ENCODE measurements around the gene RMDN2. TPM values are rescaled to one million over a fixed set of nuclear protein-coding genes. Genes with fewer than 3 reads are reported as not detected.
"Not testable (repeated sequence)": the region's sequence is repeated elsewhere in the genome, so short reads cannot be mapped to it uniquely, and the experiment has no call there.

The RMDN2 gene
- total RNA-seq, 1 donor from 2014 or later: 4.1 TPM

GRCh38 chr2:37928377-37928776 is 3.3 kb downstream of the RMDN2 start:
- peak overlapping the region; percentile 56 for H3K4me3 Mint-ChIP-seq
- H3K4me1 Mint-ChIP-seq: no peaks in the 10 kb centered on the region

GRCh38 chr2:37930392-37930791 is 5.3 kb downstream of the RMDN2 start:
- not testable (repeated sequence) for DNase-seq (ENCODE audit: low read depth, low spot score); H3K27me3 Mint-ChIP-seq (ENCODE audit: low read depth); H3K27ac Mint-ChIP-seq (ENCODE audit: unreplicated experiment); H3K4me1 Mint-ChIP-seq; H3K9me3 Mint-ChIP-seq; H3K4me3 Mint-ChIP-seq
- peaks cover 14% of the 10 kb centered on the region for H3K36me3 Mint-ChIP-seq (ENCODE audit: low read depth)

More at GRCh38 chr2:37928377-37928776, 3.3 kb downstream of the RMDN2 start:
- peaks cover 4% of the 10 kb centered on the region for H3K36me3 Mint-ChIP-seq (ENCODE audit: low read depth)
- H3K9me3 Mint-ChIP-seq: no peaks in the 10 kb centered on the region
- DNase-seq (ENCODE audit: low read depth, low spot score): no peak
- no peak for TF ChIP-seq CTCF (conservative IDR thresholded peaks at IDR 0.05)
- no peak overlapping the region for H3K27ac Mint-ChIP-seq (ENCODE audit: unreplicated experiment)
- H3K27me3 Mint-ChIP-seq (ENCODE audit: low read depth): no peaks in the 10 kb centered on the region

- not testable (repeated sequence) for H3K27me3 Mint-ChIP-seq (ENCODE audit: low read depth); H3K4me1 Mint-ChIP-seq; H3K9me3 Mint-ChIP-seq; DNase-seq (ENCODE audit: low read depth, low spot score); H3K27ac Mint-ChIP-seq (ENCODE audit: unreplicated experiment); H3K4me3 Mint-ChIP-seq
- H3K36me3 Mint-ChIP-seq (ENCODE audit: low read depth): peaks cover 18% of the 10 kb centered on the region
Observed at GRCh38 chr2:37932873-37933272, 7.8 kb downstream of the RMDN2 start.

GRCh38 chr2:37934591-37935513 is 9.8 kb downstream of the RMDN2 start:
- H3K36me3 Mint-ChIP-seq (ENCODE audit: low read depth): peaks cover 33% of the 10 kb centered on the region
- H3K4me3 Mint-ChIP-seq: no peak overlapping the region
- DNase-seq (ENCODE audit: low read depth, low spot score): no peak
- H3K27ac Mint-ChIP-seq (ENCODE audit: unreplicated experiment): no peak overlapping the region
- TF ChIP-seq CTCF (conservative IDR thresholded peaks at IDR 0.05): no peak
- H3K9me3 Mint-ChIP-seq: peaks cover 11% of the 10 kb centered on the region
- H3K27me3 Mint-ChIP-seq (ENCODE audit: low read depth): no peaks in the 10 kb centered on the region
- H3K4me1 Mint-ChIP-seq: no peaks in the 10 kb centered on the region

- H3K27ac Mint-ChIP-seq (ENCODE audit: unreplicated experiment); H3K4me3 Mint-ChIP-seq; H3K27me3 Mint-ChIP-seq (ENCODE audit: low read depth); DNase-seq (ENCODE audit: low read depth, low spot score); H3K4me1 Mint-ChIP-seq: not testable (repeated sequence)
- peaks cover 36% of the 10 kb centered on the region for H3K36me3 Mint-ChIP-seq (ENCODE audit: low read depth)
- H3K9me3 Mint-ChIP-seq: peaks cover 11% of the 10 kb centered on the region
Observed at GRCh38 chr2:37937568-37937967, 12.5 kb downstream of the RMDN2 start.

GRCh38 chr2:37941267-37941666 is 16.2 kb downstream of the RMDN2 start:
- H3K27me3 Mint-ChIP-seq (ENCODE audit: low read depth); H3K4me3 Mint-ChIP-seq; H3K4me1 Mint-ChIP-seq; H3K27ac Mint-ChIP-seq (ENCODE audit: unreplicated experiment); H3K9me3 Mint-ChIP-seq; DNase-seq (ENCODE audit: low read depth, low spot score): not testable (repeated sequence)
- peaks cover 24% of the 10 kb centered on the region for H3K36me3 Mint-ChIP-seq (ENCODE audit: low read depth)

- H3K9me3 Mint-ChIP-seq: peaks cover 3% of the 10 kb centered on the region
- DNase-seq (ENCODE audit: low read depth, low spot score): no peak
- TF ChIP-seq CTCF (conservative IDR thresholded peaks at IDR 0.05): no peak
- H3K4me1 Mint-ChIP-seq: no peaks in the 10 kb centered on the region
- H3K4me3 Mint-ChIP-seq: no peak overlapping the region
- H3K36me3 Mint-ChIP-seq (ENCODE audit: low read depth): peaks cover 11% of the 10 kb centered on the region
- no peak overlapping the region for H3K27ac Mint-ChIP-seq (ENCODE audit: unreplicated experiment)
- no peaks in the 10 kb centered on the region for H3K27me3 Mint-ChIP-seq (ENCODE audit: low read depth)
Observed at GRCh38 chr2:37944268-37944667, 19.2 kb downstream of the RMDN2 start.

Data from neural crest cell (in vitro differentiated cells).